NCI-H1694 treated with DMSO at 0.1 percent for 48 hours (cell line): ENCODE data around the gene CTSH.
"Not testable (repeated sequence)": the region's sequence is repeated elsewhere in the genome, so short reads cannot be mapped to it uniquely, and the experiment has no call there.

Source experiments
- DNase-seq: peaks from one replicate; lab custom pipeline; 2025; lab: John Stamatoyannopoulos, UW

The CTSH gene

DNA sequence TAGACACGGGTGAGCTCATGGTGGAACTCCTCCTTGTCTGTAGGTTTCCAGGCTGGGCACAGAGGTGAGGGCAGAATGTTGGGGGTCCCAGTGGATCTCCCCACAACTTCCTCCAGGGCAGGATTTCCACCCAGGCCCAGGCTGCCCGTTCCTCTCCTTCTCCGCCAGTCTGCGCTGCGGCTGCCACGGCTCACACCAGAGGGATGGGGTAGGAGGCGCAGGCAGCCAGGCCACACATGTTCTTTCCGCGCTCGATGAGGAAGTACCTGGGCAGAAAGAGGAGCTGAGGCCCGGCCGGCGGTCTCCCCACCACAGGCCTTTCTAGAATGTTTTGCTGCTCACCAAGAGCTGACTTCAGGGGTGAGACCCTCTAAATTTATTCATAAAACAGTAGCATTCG lies 22.9 kb downstream of the CTSH start:
- no peak for DNase-seq

DNA sequence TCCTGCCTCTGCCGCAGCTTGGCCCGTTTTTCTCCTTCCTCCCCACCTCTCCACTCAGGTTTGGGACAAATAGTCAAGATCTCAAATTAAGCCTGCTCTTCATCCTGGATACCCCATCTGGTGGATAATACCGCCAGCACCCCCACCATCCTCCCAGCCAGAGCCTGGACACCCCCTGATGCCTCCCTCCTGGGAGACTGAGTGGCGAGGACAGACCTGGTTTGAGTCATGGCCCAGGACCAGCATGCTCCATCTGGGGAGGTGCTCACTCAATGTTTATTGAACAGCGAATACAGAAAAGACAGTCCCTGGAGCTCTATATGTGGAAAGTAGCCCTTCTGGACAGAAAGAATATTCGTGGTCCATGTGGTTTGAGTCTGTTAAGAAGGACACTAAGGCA lies 23.3 kb downstream of the CTSH start:
- no peak for DNase-seq

- no peak for DNase-seq
Observed at GRCh38 chr15:78917888-78918287, 27.0 kb downstream of the CTSH start.

DNA sequence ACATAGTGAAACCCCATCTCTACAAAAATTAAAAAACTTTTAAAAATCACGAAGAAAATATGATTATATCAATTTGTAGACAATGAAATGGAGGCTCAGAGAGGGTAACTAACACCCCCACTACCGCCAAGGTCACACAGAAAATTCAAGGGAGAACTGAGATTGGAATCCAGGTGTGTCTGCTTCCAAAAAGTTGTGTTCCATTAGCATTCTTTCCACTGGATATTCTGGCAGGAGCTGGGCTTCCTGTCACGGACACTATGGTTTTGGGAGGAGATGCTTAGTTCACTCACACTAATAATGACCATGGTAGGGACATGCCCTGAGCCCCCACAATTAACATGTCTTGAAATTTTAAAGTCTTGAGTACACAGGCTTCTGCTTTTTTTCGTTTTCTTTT lies 28.8 kb downstream of the CTSH start:
- no peak for DNase-seq

GRCh38 chr15:78915341-78916087 lies 29.3 kb downstream of the CTSH start:
- DNase-seq, result no peak

- no peak for DNase-seq
Observed at GRCh38 chr15:78914027-78914764, 30.6 kb downstream of the CTSH start.

GRCh38 chr15:78913012-78913411 lies 31.8 kb downstream of the CTSH start:
- no peak for DNase-seq

DNA sequence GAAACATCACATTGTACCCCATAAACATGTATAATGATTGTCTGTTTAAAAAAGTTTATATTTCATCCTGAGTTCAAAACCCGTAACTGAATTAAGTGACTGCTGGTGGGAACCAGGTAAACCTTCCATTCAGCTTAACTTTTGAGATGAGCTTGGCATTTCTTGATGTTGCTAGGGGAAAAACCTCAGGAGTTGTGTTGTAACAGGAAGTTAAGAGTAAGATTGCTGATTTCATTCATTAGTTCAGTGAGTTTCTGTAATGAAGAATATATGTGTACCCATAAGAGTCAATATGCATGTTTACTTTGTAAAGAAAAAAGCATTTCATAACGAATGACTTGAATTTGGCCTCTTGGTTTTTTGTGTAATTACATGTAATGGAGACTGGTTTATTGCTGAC lies 32.5 kb downstream of the CTSH start:
- no peak for DNase-seq

GRCh38 chr15:78910271-78910670 lies 34.6 kb downstream of the CTSH start:
- DNase-seq, result no peak

GRCh38 chr15:78909791-78910228 lies 35.0 kb downstream of the CTSH start:
- peak; percentile 21 for DNase-seq

- DNase-seq, result no peak
Observed at GRCh38 chr15:78909160-78909695, 35.6 kb downstream of the CTSH start.

DNA sequence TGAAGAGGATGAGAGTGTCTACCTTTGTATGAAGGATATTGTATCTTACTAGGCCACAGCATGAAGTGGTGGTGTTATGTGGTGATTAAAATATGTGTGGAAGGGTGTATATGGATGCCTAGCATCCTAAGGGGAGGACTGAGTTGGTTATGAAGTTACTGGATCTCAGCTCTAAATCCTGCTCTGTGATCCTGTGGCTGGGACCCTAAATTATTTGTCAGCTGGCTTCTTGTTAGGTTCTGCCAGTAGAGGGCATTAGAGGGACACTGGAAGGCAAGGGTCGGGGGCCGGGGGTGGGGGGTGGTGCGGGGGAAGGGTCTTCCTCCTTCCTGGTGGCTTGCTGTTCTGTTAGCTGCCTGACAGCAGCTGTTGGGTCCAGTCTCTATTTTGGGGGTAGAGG lies 37.3 kb downstream of the CTSH start:
- DNase-seq, result no peak

GRCh38 chr15:78906316-78906620 lies 38.6 kb downstream of the CTSH start:
- DNase-seq, result no peak

DNA sequence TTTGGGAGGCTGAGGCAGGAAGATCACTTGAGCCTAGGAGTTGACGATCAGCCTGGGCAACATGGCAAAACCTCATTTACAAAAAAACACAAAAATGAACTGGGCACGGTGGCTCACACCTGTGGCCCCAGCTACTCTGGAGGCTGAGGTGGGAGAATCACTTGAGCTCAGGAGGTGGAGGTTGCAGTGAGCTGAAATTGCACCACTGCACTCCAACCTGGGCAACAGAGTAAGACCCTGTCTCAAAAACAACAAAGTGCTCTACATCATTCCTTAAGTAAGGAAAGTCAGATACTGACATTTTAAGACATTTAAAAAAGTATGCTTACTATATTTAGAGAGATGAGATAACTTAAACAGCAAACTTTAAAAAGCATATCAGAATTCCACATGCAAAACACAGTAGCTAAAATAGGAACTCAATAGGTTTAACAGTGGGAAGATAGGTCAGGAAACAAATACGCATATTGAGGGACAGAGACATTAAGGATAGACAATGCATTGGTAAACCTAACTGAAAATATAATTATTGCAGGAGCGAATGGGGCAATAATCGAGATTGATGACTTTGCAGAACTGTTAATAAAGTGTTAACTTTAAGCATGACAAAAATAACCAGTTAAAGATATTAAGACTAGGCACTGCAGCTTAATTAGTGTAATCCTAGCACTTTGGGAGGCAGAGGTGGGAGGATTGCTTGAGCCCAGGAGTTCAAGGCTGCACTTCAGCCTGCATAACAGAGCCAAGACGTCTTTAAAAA lies 40.1 kb downstream of the CTSH start:
- no peak for DNase-seq

- not testable (repeated sequence) for DNase-seq
Observed at GRCh38 chr15:78902281-78903032, 42.4 kb downstream of the CTSH start.

GRCh38 chr15:78900819-78901533 lies 43.9 kb downstream of the CTSH start:
- not testable (repeated sequence) for DNase-seq

- DNase-seq, result no peak
Observed at GRCh38 chr15:78898540-78898939, 46.3 kb downstream of the CTSH start.

DNA sequence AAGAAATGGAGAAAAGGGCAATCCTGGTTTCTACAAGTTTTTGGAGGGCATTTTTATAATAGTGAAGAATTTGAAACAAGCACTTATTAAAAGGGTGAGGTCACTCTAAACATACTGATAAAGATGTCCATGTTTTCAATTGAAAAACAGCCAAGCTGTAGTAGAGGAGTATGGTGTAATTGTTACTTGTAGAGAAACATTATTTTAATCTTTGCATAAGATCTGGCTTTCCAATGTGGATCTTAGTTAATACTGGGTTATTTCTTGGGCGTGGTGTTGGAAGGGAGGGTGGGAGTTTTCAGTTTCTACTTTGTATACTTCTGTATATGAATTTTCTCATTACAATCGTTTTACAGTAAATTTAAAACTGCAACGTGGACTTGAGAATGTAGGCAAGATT lies 49.4 kb downstream of the CTSH start:
- no peak for DNase-seq

GRCh38 chr15:78893538-78893937 lies 51.3 kb downstream of the CTSH start:
- no peak for DNase-seq

DNA sequence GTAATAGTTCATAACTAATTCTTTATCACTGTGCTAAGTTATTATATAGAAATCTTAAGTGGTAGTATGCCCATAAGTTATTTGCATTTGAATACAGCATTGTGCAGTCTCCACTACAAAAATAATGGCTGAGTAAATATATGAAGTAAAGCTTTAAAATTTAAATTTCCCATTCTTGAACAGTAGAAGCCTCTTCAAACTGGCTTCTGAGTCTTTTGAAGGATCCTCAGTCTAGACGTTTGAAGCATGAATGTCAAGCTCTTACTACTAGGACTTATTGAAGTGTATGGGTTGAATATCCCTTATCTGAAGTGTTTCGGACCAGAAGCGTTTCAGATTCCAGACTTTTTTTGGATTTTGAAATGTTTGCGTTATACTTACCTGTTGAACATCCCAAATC lies 55.8 kb downstream of the CTSH start:
- DNase-seq, result no peak

GRCh38 chr15:78881681-78882080 lies 63.2 kb downstream of the CTSH start:
- DNase-seq, result no peak
